HepG2 (cell line): ENCODE results near the gene ITGAE. TPM values are rescaled to one million over a fixed set of nuclear protein-coding genes. Genes with fewer than 3 reads are reported as not detected.

Experiments used
- ARID5B ChIP-seq: IDR thresholded peaks from 2 replicates; pipeline ENCODE4 v1.4.0; 2020; ENCODE audit warnings: mild to moderate bottlenecking, missing genetic modification reagents
- IKZF1 ChIP-seq: fragments of 450-650 bp; IDR thresholded peaks from 2 replicates; pipeline ENCODE4 v1.7.1; 2016
- NR2F2 ChIP-seq: IDR thresholded peaks from 2 replicates; pipeline ENCODE4 v1.6.1; 2012; ENCODE audit warnings: low read depth, inconsistent platforms, borderline replicate concordance
- RAD21 ChIP-seq: fragments of 450-650 bp; formaldehyde crosslinking; IDR thresholded peaks from 2 replicates; pipeline ENCODE4 v1.5.0; 2020; ENCODE audit warnings: mild to moderate bottlenecking
- UBTF ChIP-seq: sonication (generic); formaldehyde crosslinking; IDR thresholded peaks from 2 replicates; pipeline ENCODE4 v1.4.0; 2020; ENCODE audit warnings: mild to moderate bottlenecking, missing genetic modification reagents
- YEATS2 ChIP-seq: sonication (generic); formaldehyde crosslinking; IDR thresholded peaks from 2 replicates; pipeline ENCODE4 v1.4.0; 2020; ENCODE audit warnings: missing genetic modification reagents, borderline replicate concordance
- YY1 ChIP-seq: IDR thresholded peaks from 2 replicates; pipeline ENCODE4 v1.6.1; 2011; ENCODE audit warnings: low read length, low read depth, moderate library complexity, mild to moderate bottlenecking; ENCODE audit not compliant: insufficient read depth, insufficient replicate concordance
- ZMYM2 ChIP-seq: sonication (generic); formaldehyde crosslinking; IDR thresholded peaks from 2 replicates; pipeline ENCODE4 v1.8.0; 2022; ENCODE audit warnings: mild to moderate bottlenecking, missing genetic modification reagents
- ZNF407 ChIP-seq: sonication (generic); formaldehyde crosslinking; IDR thresholded peaks from one replicate; pipeline ENCODE4 v1.5.1; 2020; ENCODE audit warnings: mild to moderate bottlenecking, missing genetic modification reagents; ENCODE audit errors: not compliant biosample characterization
- ZNF484 ChIP-seq: sonication (generic); formaldehyde crosslinking; IDR thresholded peaks from 2 replicates; pipeline ENCODE4 v1.5.1; 2020; ENCODE audit warnings: mild to moderate bottlenecking, low read depth, missing genetic modification reagents, borderline replicate concordance
- ZNF569 ChIP-seq: sonication (generic); formaldehyde crosslinking; IDR thresholded peaks from 2 replicates; pipeline ENCODE4 v1.5.0; 2020; ENCODE audit warnings: mild to moderate bottlenecking, missing genetic modification reagents, moderate library complexity, borderline replicate concordance
- ZNF850 ChIP-seq: sonication (generic); formaldehyde crosslinking; conservative IDR thresholded peaks from 2 replicates; pipeline ENCODE4 v1.9.0; 2021; ENCODE audit warnings: mild to moderate bottlenecking, missing genetic modification reagents
- polyA plus RNA-seq, 8 experiments: library from polyadenylated mRNA; depleted of rRNA in 3 of 8; stranded (reverse) in 7 of 8; unstranded in 1 of 8; fragments of >200 nt; fragmentation: Illumina TruSeq in 4 of 8; extraction: Trizol in 4 of 8; gene quantifications; 2 replicates each; pipeline versions ENCODE4 v1.2.1 to v1.2.3, GENCODE V29; 2011 to 2016; ENCODE audit warnings: low read depth in 4 of 8, missing spikeins in 1 of 8, mixed read lengths in 1 of 8; ENCODE audit not compliant: insufficient read depth in 1 of 8
- total RNA-seq, 5 experiments: library from RNA; depleted of rRNA; stranded (reverse); fragments of >200 nt; fragmentation: Illumina TruSeq; extraction: Trizol; gene quantifications; 2 replicates each; pipeline ENCODE4 v1.2.3, GENCODE V29; 2016; ENCODE audit warnings: low read depth in 1 of 5

The ITGAE gene
- total and polyA plus RNA-seq, 2 of the 13 experiments (the other 11 are each of a cell fraction or from before 2014, with no cell fraction given), result 42.3 to 49.0 TPM

GRCh38 chr17:3795390-3796102 is 5.4 kb downstream of the ITGAE start (continued):
- TF ChIP-seq ZNF407 (CRISPR knock-in tag) (no peak), RAD21 (no peak), YY1 (no peak), ARID5B (CRISPR knock-in tag) (peak; percentile 84), YEATS2 (CRISPR knock-in tag) (no peak), ZNF569 (CRISPR knock-in tag) (no peak), ZNF484 (CRISPR knock-in tag) (no peak), IKZF1 (no peak), UBTF (CRISPR knock-in tag) (peak; percentile 77), ZNF850 (CRISPR knock-in tag) (no peak), ZMYM2 (CRISPR knock-in tag) (no peak), NR2F2 (peak; percentile 75)
